ENCODE data around the gene PARD3.

PARD3 gene

GRCh38 chr10:34426041-34426440 lies 389.1 kb downstream of the PARD3 start:
- no peak for TF ChIP-seq CTCF (IDR thresholded peaks at IDR 0.05; ENCODE audit: poor library complexity, severe bottlenecking)
- H3K27me3 ChIP-seq (ENCODE audit: insufficient read depth, poor library complexity, severe bottlenecking) = no peaks in the 10 kb centered on the region
- no peak for DNase-seq (ENCODE audit: low spot score)
- no peak overlapping the region for H3K4me3 ChIP-seq (ENCODE audit: severe bottlenecking)
- H3K36me3 ChIP-seq (ENCODE audit: low read depth) = no peaks in the 10 kb centered on the region
- H3K4me1 ChIP-seq (ENCODE audit: insufficient read depth, poor library complexity, severe bottlenecking) = peaks cover 11% of the 10 kb centered on the region
- H3K27ac ChIP-seq (ENCODE audit: poor library complexity, severe bottlenecking) = no peak overlapping the region
- H3K9me3 ChIP-seq (ENCODE audit: severe bottlenecking) = no peaks in the 10 kb centered on the region
- no peak for ATAC-seq (ENCODE audit: low read depth)

GRCh38 chr10:34423673-34424625 lies 391.1 kb downstream of the PARD3 start:
- peaks cover 4% of the 10 kb centered on the region for H3K4me1 ChIP-seq (ENCODE audit: insufficient read depth, poor library complexity, severe bottlenecking)
- H3K4me3 ChIP-seq (ENCODE audit: severe bottlenecking) = no peak overlapping the region
- no peak for TF ChIP-seq CTCF (IDR thresholded peaks at IDR 0.05; ENCODE audit: poor library complexity, severe bottlenecking)
- H3K36me3 ChIP-seq (ENCODE audit: low read depth) = no peaks in the 10 kb centered on the region
- H3K27me3 ChIP-seq (ENCODE audit: insufficient read depth, poor library complexity, severe bottlenecking) = no peaks in the 10 kb centered on the region
- DNase-seq (ENCODE audit: low spot score) (no peak), ATAC-seq (ENCODE audit: low read depth) (no peak)
- no peak overlapping the region for H3K27ac ChIP-seq (ENCODE audit: poor library complexity, severe bottlenecking)
- H3K9me3 ChIP-seq (ENCODE audit: severe bottlenecking) = no peaks in the 10 kb centered on the region

GRCh38 chr10:34420795-34421194 lies 394.3 kb downstream of the PARD3 start:
- H3K27me3 ChIP-seq (ENCODE audit: insufficient read depth, poor library complexity, severe bottlenecking) = no peaks in the 10 kb centered on the region
- H3K36me3 ChIP-seq (ENCODE audit: low read depth) = no peaks in the 10 kb centered on the region
- H3K4me1 ChIP-seq (ENCODE audit: insufficient read depth, poor library complexity, severe bottlenecking) = no peaks in the 10 kb centered on the region
- H3K9me3 ChIP-seq (ENCODE audit: severe bottlenecking) = no peaks in the 10 kb centered on the region
- H3K4me3 ChIP-seq (ENCODE audit: severe bottlenecking) = no peak overlapping the region
- TF ChIP-seq CTCF (IDR thresholded peaks at IDR 0.05; ENCODE audit: poor library complexity, severe bottlenecking) = no peak
- DNase-seq (ENCODE audit: low spot score) = no peak
- no peak for ATAC-seq (ENCODE audit: low read depth)
- no peak overlapping the region for H3K27ac ChIP-seq (ENCODE audit: poor library complexity, severe bottlenecking)

- Histone ChIP-seq H3K27me3 (ENCODE audit: insufficient read depth, poor library complexity, severe bottlenecking) (no peaks in the 10 kb centered on the region), H3K9me3 (ENCODE audit: severe bottlenecking) (no peaks in the 10 kb centered on the region), H3K36me3 (ENCODE audit: low read depth) (no peaks in the 10 kb centered on the region), H3K4me3 (ENCODE audit: severe bottlenecking) (no peak overlapping the region), H3K27ac (ENCODE audit: poor library complexity, severe bottlenecking) (no peak overlapping the region), H3K4me1 (ENCODE audit: insufficient read depth, poor library complexity, severe bottlenecking) (no peaks in the 10 kb centered on the region)
- no peak for ATAC-seq (ENCODE audit: low read depth)
- TF ChIP-seq CTCF (IDR thresholded peaks at IDR 0.05; ENCODE audit: poor library complexity, severe bottlenecking) = no peak
- no peak for DNase-seq (ENCODE audit: low spot score)
Observed at GRCh38 chr10:34420273-34420672, 394.8 kb downstream of the PARD3 start.

- DNase-seq (ENCODE audit: low spot score) (no peak), ATAC-seq (ENCODE audit: low read depth) (no peak)
- no peaks in the 10 kb centered on the region for H3K36me3 ChIP-seq (ENCODE audit: low read depth)
- H3K4me1 ChIP-seq (ENCODE audit: insufficient read depth, poor library complexity, severe bottlenecking) = no peaks in the 10 kb centered on the region
- no peaks in the 10 kb centered on the region for H3K27me3 ChIP-seq (ENCODE audit: insufficient read depth, poor library complexity, severe bottlenecking)
- H3K4me3 ChIP-seq (ENCODE audit: severe bottlenecking) = no peak overlapping the region
- TF ChIP-seq CTCF (IDR thresholded peaks at IDR 0.05; ENCODE audit: poor library complexity, severe bottlenecking) = no peak
- no peaks in the 10 kb centered on the region for H3K9me3 ChIP-seq (ENCODE audit: severe bottlenecking)
- H3K27ac ChIP-seq (ENCODE audit: poor library complexity, severe bottlenecking) = no peak overlapping the region
Observed at GRCh38 chr10:34415039-34415438, 400.1 kb downstream of the PARD3 start.
